Sigmoid colon (tissue), 4 donors: Measurements from ENCODE around the gene DNMT3B.

Experiments used
- EP300 ChIP-seq, 4 donors: sonication (generic); formaldehyde crosslinking; IDR thresholded peaks; one replicate each; pipeline ENCODE4 v1.6.1; 2017; ENCODE audit warnings: antibody characterized with exemption in 4 of 4
- POLR2A ChIP-seq, 2 donors: fragments of 450-650 bp; IDR thresholded peaks; one replicate each; pipeline ENCODE4 v1.6.1; 2016; ENCODE audit warnings: antibody characterized with exemption in 2 of 2, mild to moderate bottlenecking in 2 of 2, moderate library complexity in 2 of 2
- POLR2AphosphoS5 ChIP-seq, 4 donors: sonication (generic); formaldehyde crosslinking; IDR thresholded peaks; one replicate each; pipeline ENCODE4 v1.6.1; 2017; ENCODE audit warnings: antibody characterized with exemption in 4 of 4
- TF ChIP-seq, protein P1 (sequence below), 4 experiments: fragments of 450-650 bp in 3 of 4; fragments of 200-600 bp in 1 of 4; IDR thresholded peaks; one replicate each; pipeline ENCODE4 v1.5.1; 2016 to 2019; ENCODE audit warnings: antibody characterized with exemption in 4 of 4, mild to moderate bottlenecking in 3 of 4, moderate library complexity in 2 of 4

DNA sequence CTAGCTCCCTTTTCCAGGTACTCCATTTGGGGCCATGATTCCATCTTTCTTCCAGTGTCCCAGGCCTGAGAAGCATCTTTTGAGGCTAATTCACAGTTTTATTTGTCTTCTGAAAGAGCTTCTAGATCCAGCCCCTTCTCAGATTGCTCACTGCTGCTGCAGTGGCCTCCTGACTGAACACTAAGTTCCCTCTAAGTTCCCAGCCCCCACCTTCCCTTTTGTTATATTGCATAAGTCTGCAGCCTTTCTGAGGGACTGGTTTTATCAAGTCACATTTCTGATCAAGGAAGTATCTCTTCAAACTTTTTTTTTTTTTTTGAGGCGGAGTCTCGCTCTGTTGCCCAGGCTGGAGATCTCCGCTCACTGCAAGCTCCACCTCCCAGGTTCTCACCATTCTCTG lies 68.3 kb downstream of the DNMT3B start:
- TF ChIP-seq, protein P1, sequence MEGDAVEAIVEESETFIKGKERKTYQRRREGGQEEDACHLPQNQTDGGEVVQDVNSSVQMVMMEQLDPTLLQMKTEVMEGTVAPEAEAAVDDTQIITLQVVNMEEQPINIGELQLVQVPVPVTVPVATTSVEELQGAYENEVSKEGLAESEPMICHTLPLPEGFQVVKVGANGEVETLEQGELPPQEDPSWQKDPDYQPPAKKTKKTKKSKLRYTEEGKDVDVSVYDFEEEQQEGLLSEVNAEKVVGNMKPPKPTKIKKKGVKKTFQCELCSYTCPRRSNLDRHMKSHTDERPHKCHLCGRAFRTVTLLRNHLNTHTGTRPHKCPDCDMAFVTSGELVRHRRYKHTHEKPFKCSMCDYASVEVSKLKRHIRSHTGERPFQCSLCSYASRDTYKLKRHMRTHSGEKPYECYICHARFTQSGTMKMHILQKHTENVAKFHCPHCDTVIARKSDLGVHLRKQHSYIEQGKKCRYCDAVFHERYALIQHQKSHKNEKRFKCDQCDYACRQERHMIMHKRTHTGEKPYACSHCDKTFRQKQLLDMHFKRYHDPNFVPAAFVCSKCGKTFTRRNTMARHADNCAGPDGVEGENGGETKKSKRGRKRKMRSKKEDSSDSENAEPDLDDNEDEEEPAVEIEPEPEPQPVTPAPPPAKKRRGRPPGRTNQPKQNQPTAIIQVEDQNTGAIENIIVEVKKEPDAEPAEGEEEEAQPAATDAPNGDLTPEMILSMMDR (IDR thresholded peaks at IDR 0.05) = no peak
- no peak for TF ChIP-seq EP300 (IDR thresholded peaks at IDR 0.05)
- TF ChIP-seq POLR2AphosphoS5 (IDR thresholded peaks at IDR 0.05) = peak in 1 of 4 donors; percentile 31
- no peak for TF ChIP-seq POLR2A (IDR thresholded peaks at IDR 0.05)
